SK-N-SH (cell line): Measurements from ENCODE around the gene LRRN1. TPM values are rescaled to one million over a fixed set of nuclear protein-coding genes. Genes with fewer than 3 reads are reported as not detected.

Experiments used
- CTCF ChIA-PET: fragments of 300-600, 350-600 bp; formaldehyde crosslinking; extraction: SDS; loops from one replicate; lab custom pipeline; 2021; lab: Yijun Ruan, JAX
- POLR2A ChIA-PET: fragments of 350-600 bp; sonication (Branson Sonifier 250); formaldehyde crosslinking; extraction: SDS; loops from one replicate; lab custom pipeline; 2020; ENCODE audit warnings: antibody characterized with exemption, inconsistent platforms; lab: Yijun Ruan, JAX
- DNase-seq: peaks from one replicate; pipeline ENCODE4 v3.0.0; 2012
- H2AFZ ChIP-seq: fragments of 200-600 bp; sonication (generic); 2 replicates; pipeline ENCODE4 v1.8.1; 2016; ENCODE audit warnings: antibody characterized with exemption, mild to moderate bottlenecking, low read depth
- H3F3A ChIP-seq: fragments of 200-600 bp; sonication (generic); replicated peaks from 2 replicates; pipeline ENCODE3; 2016; ENCODE audit warnings: antibody characterized with exemption, mild to moderate bottlenecking; ENCODE audit not compliant: insufficient read depth
- H3K27ac ChIP-seq, 2 experiments: fragments of 200-500 bp in 1 of 2; fragments of 200-600 bp in 1 of 2; sonication (Bioruptor generic) in 1 of 2; sonication (generic), shearing (Covaris generic) in 1 of 2; 2 replicates each; pipeline versions ENCODE4 v1.5.1 to v1.6.1; 2014 to 2016; ENCODE audit warnings: low read depth in 2 of 2, inconsistent platforms in 1 of 2, low read length in 1 of 2, mild to moderate bottlenecking in 1 of 2, mixed read lengths in 1 of 2
- H3K27me3 ChIP-seq: fragments of 200-600 bp; sonication (generic), shearing (Covaris generic); 2 replicates; pipeline ENCODE4 v1.6.1; 2016; ENCODE audit warnings: mixed run types; ENCODE audit not compliant: insufficient read depth
- H3K36me3 ChIP-seq, 2 experiments: fragments of 200-500 bp in 1 of 2; fragments of 200-600 bp in 1 of 2; sonication (Bioruptor generic) in 1 of 2; sonication (generic) in 1 of 2; replicated peaks in 1 of 2; 2 replicates each; pipeline versions ENCODE3 to v1.5.1; 2014 to 2016; ENCODE audit warnings: low read length in 1 of 2, mild to moderate bottlenecking in 1 of 2; ENCODE audit not compliant: insufficient read depth in 2 of 2, control insufficient read depth in 1 of 2
- H3K4me1 ChIP-seq, 2 experiments: fragments of 200-500 bp in 1 of 2; fragments of 200-600 bp in 1 of 2; sonication (Bioruptor generic) in 1 of 2; sonication (generic), shearing (Covaris generic) in 1 of 2; 2 replicates each; pipeline versions ENCODE4 v1.5.1 to v1.6.1; 2014 to 2016; ENCODE audit warnings: low read depth in 1 of 2, low read length in 1 of 2, mixed run types in 1 of 2; ENCODE audit not compliant: insufficient read depth in 2 of 2, control insufficient read depth in 1 of 2
- H3K4me2 ChIP-seq: fragments of 200-600 bp; sonication (generic), shearing (Covaris generic); 2 replicates; pipeline ENCODE4 v1.6.1; 2017; ENCODE audit warnings: mixed run types
- H3K4me3 ChIP-seq, 2 experiments: fragments of 200-500 bp in 1 of 2; fragments of 200-600 bp in 1 of 2; sonication (Bioruptor generic) in 1 of 2; sonication (generic), shearing (Covaris generic) in 1 of 2; 2 replicates each; pipeline versions ENCODE4 v1.5.1 to v1.8.1; 2014 to 2016; ENCODE audit warnings: low read depth in 2 of 2, inconsistent platforms in 1 of 2, low read length in 1 of 2, mild to moderate bottlenecking in 1 of 2, mixed read lengths in 1 of 2, moderate library complexity in 1 of 2
- H3K79me2 ChIP-seq: fragments of 200-600 bp; sonication (generic); 2 replicates; pipeline ENCODE4 v1.8.1; 2017; ENCODE audit warnings: mild to moderate bottlenecking; ENCODE audit not compliant: insufficient read depth
- H3K9ac ChIP-seq: fragments of 200-600 bp; sonication (generic); 2 replicates; pipeline ENCODE4 v1.6.1; 2017; ENCODE audit warnings: mixed run types
- H3K9me2 ChIP-seq: fragments of 200-600 bp; sonication (generic); 2 replicates; pipeline ENCODE4 v1.6.1; 2017; ENCODE audit warnings: mixed run types
- H3K9me3 ChIP-seq: fragments of 200-600 bp; sonication (generic); 2 replicates; pipeline ENCODE4 v1.6.1; 2017; ENCODE audit warnings: mixed run types, mild to moderate bottlenecking, moderate library complexity
- H4K20me1 ChIP-seq: fragments of 200-600 bp; sonication (generic); 2 replicates; pipeline ENCODE4 v1.6.1; 2017; ENCODE audit warnings: mild to moderate bottlenecking, mixed run types; ENCODE audit not compliant: insufficient read depth
- CTCF ChIP-seq: fragments of 200-600 bp; sonication (generic); IDR thresholded peaks from 2 replicates; pipeline ENCODE4 v1.6.1; 2017; ENCODE audit warnings: antibody characterized with exemption, mild to moderate bottlenecking, moderate library complexity
- ELF1 ChIP-seq: IDR thresholded peaks from 2 replicates; pipeline ENCODE4 v1.4.0; 2012
- EP300 ChIP-seq, 2 experiments: IDR thresholded peaks; 2 replicates each; pipeline versions ENCODE4 v1.4.0 to v1.6.1; 2012; ENCODE audit warnings: borderline replicate concordance in 1 of 2, low read depth in 1 of 2, low read length in 1 of 2
- FOXJ3 ChIP-seq: sonication (generic); formaldehyde crosslinking; IDR thresholded peaks from 2 replicates; pipeline ENCODE4 v1.5.1; 2020; ENCODE audit warnings: mild to moderate bottlenecking, missing genetic modification reagents
- FOXM1 ChIP-seq: IDR thresholded peaks from 2 replicates; pipeline ENCODE4 v1.4.0; 2012; ENCODE audit warnings: low read depth, mild to moderate bottlenecking
- GABPA ChIP-seq: IDR thresholded peaks from 2 replicates; pipeline ENCODE4 v1.4.0; 2012; ENCODE audit warnings: low read depth, mild to moderate bottlenecking
- GATA2 ChIP-seq: sonication (generic); formaldehyde crosslinking; IDR thresholded peaks from 2 replicates; pipeline ENCODE4 v1.5.0; 2020; ENCODE audit warnings: mild to moderate bottlenecking, missing genetic modification reagents
- JUND ChIP-seq: IDR thresholded peaks from 2 replicates; pipeline ENCODE4 v1.4.0; 2012
- MAX ChIP-seq: IDR thresholded peaks from 2 replicates; pipeline ENCODE4 v1.4.0; 2012; ENCODE audit warnings: low read depth
- NRF1 ChIP-seq: IDR thresholded peaks from 2 replicates; pipeline ENCODE4 v1.6.1; 2012; ENCODE audit warnings: low read depth, mild to moderate bottlenecking, low read length
- PBX3 ChIP-seq: IDR thresholded peaks from 2 replicates; pipeline ENCODE4; 2012
- POLR2AphosphoS5 ChIP-seq: IDR thresholded peaks from 2 replicates; pipeline ENCODE4 v1.6.1; 2012; ENCODE audit warnings: low read depth, low read length
- SIN3A ChIP-seq: IDR thresholded peaks from 2 replicates; pipeline ENCODE4 v1.6.1; 2012; ENCODE audit warnings: low read depth, mild to moderate bottlenecking, low read length, moderate library complexity, borderline replicate concordance
- USF1 ChIP-seq: IDR thresholded peaks from 2 replicates; pipeline ENCODE4 v1.4.0; 2012; ENCODE audit warnings: low read depth, borderline replicate concordance
- USF2 ChIP-seq: fragments of 150-350 bp; IDR thresholded peaks from 2 replicates; pipeline ENCODE4 v1.6.1; 2017; ENCODE audit warnings: antibody characterized with exemption, low read length, low read depth, borderline replicate concordance
- WGBS: methylation state at CpG from one replicate; pipeline ENCODE4 v1.1.6; 2017; ENCODE audit warnings: low lambda C conversion rate; 5-methylcytosine and 5-hydroxymethylcytosine counted together
- polyA plus RNA-seq, 3 experiments: library from polyadenylated mRNA; depleted of rRNA; stranded (reverse); fragments of >200 nt; gene quantifications; 2 replicates each; pipeline ENCODE4 v1.2.3, GENCODE V29; 2012

The LRRN1 gene
- polyA plus RNA-seq, 1 of the 3 experiments (the other 2 are of a cell fraction): 0.03 TPM

GRCh38 chr3:3860235-3860634, 61.0 kb downstream of the LRRN1 start:
- no peaks in the 10 kb centered on the region for H4K20me1 ChIP-seq

More at GRCh38 chr3:3860235-3860634, 61.0 kb downstream of the LRRN1 start:
- Histone ChIP-seq H3F3A (no peaks in the 10 kb centered on the region), H3K9me2 (no peaks in the 10 kb centered on the region), H3K36me3 (no peaks in the 10 kb centered on the region), H3K4me3 (no peak overlapping the region), H2AFZ (no peak overlapping the region), H3K79me2 (no peaks in the 10 kb centered on the region), H3K4me2 (no peak overlapping the region), H3K4me1 (no peaks in the 10 kb centered on the region), H3K9ac (no peak overlapping the region), H3K27me3 (no peaks in the 10 kb centered on the region), H3K9me3 (0 out of 2 replicates have a peak, but pooled peaks cover 3% of the 10 kb centered on the region), H3K27ac (no peak overlapping the region)
- ChIA-PET CTCF (no interaction called here), POLR2A (no interaction called here)
- no peak for DNase-seq
- TF ChIP-seq GABPA: no peak
- no peak for TF ChIP-seq CTCF
- TF ChIP-seq USF2: no peak
- TF ChIP-seq FOXM1: no peak
- no peak for TF ChIP-seq SIN3A
- TF ChIP-seq JUND: no peak
- TF ChIP-seq EP300 (IDR thresholded peaks at IDR 0.05; ENCODE audit: borderline replicate concordance in 1 of 2, low read depth in 1 of 2, low read length in 1 of 2): no peak
- TF ChIP-seq POLR2AphosphoS5: no peak
- TF ChIP-seq GATA2: no peak
- TF ChIP-seq NRF1: no peak
- no peak for TF ChIP-seq ELF1
- no peak for TF ChIP-seq PBX3
- TF ChIP-seq MAX: no peak
- TF ChIP-seq USF1: no peak
- TF ChIP-seq FOXJ3 (CRISPR knock-in tag): no peak
- WGBS: 16% methylated on average over 2 of the region's 2 CpGs
